SU-DHL-6 (cell line): ENCODE measurements around the gene BAIAP2L1.
A peak's percentile ranks its signal among the peaks of the same experiment; 100 is the strongest.
"Not testable (repeated sequence)": the region's sequence is repeated elsewhere in the genome, so short reads cannot be mapped to it uniquely, and the experiment has no call there.

Experiments used
- H2AFZ ChIP-seq: fragments of 200-600 bp; sonication (generic); 2 replicates; pipeline ENCODE4 v1.6.1; 2014; ENCODE audit warnings: low read depth, mild to moderate bottlenecking, moderate library complexity, mixed read lengths, antibody characterized with exemption, low read length; ENCODE audit not compliant: severe bottlenecking
- H3F3A ChIP-seq: fragments of 200-600 bp; shearing (Covaris generic); 2 replicates; pipeline ENCODE4 v1.6.0; 2016; ENCODE audit warnings: antibody characterized with exemption, mild to moderate bottlenecking; ENCODE audit not compliant: insufficient read depth
- H3K27ac ChIP-seq: fragments of 200-600 bp; sonication (generic); 2 replicates; pipeline ENCODE4 v1.5.1; 2016; ENCODE audit warnings: low read depth, mild to moderate bottlenecking, low read length, moderate library complexity, mixed read lengths
- H3K27me3 ChIP-seq: fragments of 200-600 bp; sonication (generic), shearing (Covaris generic); 2 replicates; pipeline ENCODE4 v1.6.0; 2014; ENCODE audit warnings: mild to moderate bottlenecking, low read length
- H3K36me3 ChIP-seq: fragments of 200-600 bp; sonication (generic); 2 replicates; pipeline ENCODE4 v1.6.1; 2014; ENCODE audit warnings: mild to moderate bottlenecking, low read length, mixed read lengths
- H3K4me2 ChIP-seq: fragments of 300-600, 200-600 bp; shearing (Covaris generic), sonication (generic); 2 replicates; pipeline ENCODE4 v1.6.0; 2014; ENCODE audit warnings: low read length, low read depth, mild to moderate bottlenecking; ENCODE audit not compliant: poor library complexity, severe bottlenecking
- H3K4me3 ChIP-seq: fragments of 200-600 bp; sonication (generic); 2 replicates; pipeline ENCODE4 v1.5.1; 2014; ENCODE audit warnings: antibody characterized with exemption, low read length, mild to moderate bottlenecking, mixed read lengths; ENCODE audit not compliant: insufficient read depth, poor library complexity, severe bottlenecking
- H3K79me2 ChIP-seq: fragments of 200-600 bp; sonication (generic); 2 replicates; pipeline ENCODE4 v1.6.1; 2014; ENCODE audit warnings: mild to moderate bottlenecking, low read length, moderate library complexity; ENCODE audit not compliant: insufficient read depth
- H3K9ac ChIP-seq: fragments of 200-600 bp; sonication (generic); 2 replicates; pipeline ENCODE4 v1.7.0; 2014; ENCODE audit warnings: mild to moderate bottlenecking, low read length
- H3K9me2 ChIP-seq: fragments of 200-600 bp; sonication (generic); replicated peaks from 2 replicates; pipeline ENCODE4 v1.6.1; 2014; ENCODE audit warnings: low read length; ENCODE audit not compliant: insufficient read depth
- H3K9me3 ChIP-seq: fragments of 200-600 bp; sonication (generic); 2 replicates; pipeline ENCODE4 v1.6.1; 2014; ENCODE audit warnings: low read length, mixed read lengths; ENCODE audit not compliant: insufficient read depth
- H4K20me1 ChIP-seq: fragments of 200-600 bp; sonication (generic); 2 replicates; pipeline ENCODE4 v1.6.1; 2014; ENCODE audit warnings: low read depth, mild to moderate bottlenecking, antibody characterized with exemption, low read length, moderate library complexity, mixed read lengths
- EZH2phosphoT487 ChIP-seq: fragments of 200-600 bp; sonication (generic), shearing (Covaris generic); conservative IDR thresholded peaks from 2 replicates; pipeline ENCODE4 v1.6.1; 2018; ENCODE audit warnings: mild to moderate bottlenecking, antibody characterized with exemption, low read length, moderate library complexity, mixed read lengths
- TF ChIP-seq, protein P1 (sequence below): fragments of 200-600 bp; sonication (generic); IDR thresholded peaks from one replicate; pipeline ENCODE4 v1.5.1; 2017; ENCODE audit warnings: antibody characterized with exemption, mild to moderate bottlenecking, low read length, moderate library complexity; ENCODE audit not compliant: insufficient read depth, poor library complexity, severe bottlenecking

Gene BAIAP2L1, protein sequence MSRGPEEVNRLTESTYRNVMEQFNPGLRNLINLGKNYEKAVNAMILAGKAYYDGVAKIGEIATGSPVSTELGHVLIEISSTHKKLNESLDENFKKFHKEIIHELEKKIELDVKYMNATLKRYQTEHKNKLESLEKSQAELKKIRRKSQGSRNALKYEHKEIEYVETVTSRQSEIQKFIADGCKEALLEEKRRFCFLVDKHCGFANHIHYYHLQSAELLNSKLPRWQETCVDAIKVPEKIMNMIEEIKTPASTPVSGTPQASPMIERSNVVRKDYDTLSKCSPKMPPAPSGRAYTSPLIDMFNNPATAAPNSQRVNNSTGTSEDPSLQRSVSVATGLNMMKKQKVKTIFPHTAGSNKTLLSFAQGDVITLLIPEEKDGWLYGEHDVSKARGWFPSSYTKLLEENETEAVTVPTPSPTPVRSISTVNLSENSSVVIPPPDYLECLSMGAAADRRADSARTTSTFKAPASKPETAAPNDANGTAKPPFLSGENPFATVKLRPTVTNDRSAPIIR

GRCh38 chr7:98400542-98401340, at the start of gene BAIAP2L1:
Gene BAIAP2L1 (minus strand): TSS chr7:98401090. CDS start chr7:98400852, 238 bp downstream.
- no peaks in the 10 kb centered on the region for H3K9me3 ChIP-seq
- no peaks in the 10 kb centered on the region for H4K20me1 ChIP-seq
- H3K9me2 ChIP-seq = no peaks in the 10 kb centered on the region
- H3K27me3 ChIP-seq = no peaks in the 10 kb centered on the region
- H3K27ac ChIP-seq = no peak within 1 kb of the TSS
- H3K36me3 ChIP-seq = no peaks in the 10 kb centered on the region
- no peak within 1 kb of the TSS for H3K9ac ChIP-seq
- H3F3A ChIP-seq = no peaks in the 10 kb centered on the region
- H3K4me3 ChIP-seq = peak within 1 kb of the TSS; percentile 30
- H3K79me2 ChIP-seq = no peaks in the 10 kb centered on the region
- TF ChIP-seq, protein P1, sequence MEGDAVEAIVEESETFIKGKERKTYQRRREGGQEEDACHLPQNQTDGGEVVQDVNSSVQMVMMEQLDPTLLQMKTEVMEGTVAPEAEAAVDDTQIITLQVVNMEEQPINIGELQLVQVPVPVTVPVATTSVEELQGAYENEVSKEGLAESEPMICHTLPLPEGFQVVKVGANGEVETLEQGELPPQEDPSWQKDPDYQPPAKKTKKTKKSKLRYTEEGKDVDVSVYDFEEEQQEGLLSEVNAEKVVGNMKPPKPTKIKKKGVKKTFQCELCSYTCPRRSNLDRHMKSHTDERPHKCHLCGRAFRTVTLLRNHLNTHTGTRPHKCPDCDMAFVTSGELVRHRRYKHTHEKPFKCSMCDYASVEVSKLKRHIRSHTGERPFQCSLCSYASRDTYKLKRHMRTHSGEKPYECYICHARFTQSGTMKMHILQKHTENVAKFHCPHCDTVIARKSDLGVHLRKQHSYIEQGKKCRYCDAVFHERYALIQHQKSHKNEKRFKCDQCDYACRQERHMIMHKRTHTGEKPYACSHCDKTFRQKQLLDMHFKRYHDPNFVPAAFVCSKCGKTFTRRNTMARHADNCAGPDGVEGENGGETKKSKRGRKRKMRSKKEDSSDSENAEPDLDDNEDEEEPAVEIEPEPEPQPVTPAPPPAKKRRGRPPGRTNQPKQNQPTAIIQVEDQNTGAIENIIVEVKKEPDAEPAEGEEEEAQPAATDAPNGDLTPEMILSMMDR = no peak
- TF ChIP-seq EZH2phosphoT487 = no peak
- H2AFZ ChIP-seq = peak within 1 kb of the TSS; percentile 37
- H3K4me2 ChIP-seq = peak within 1 kb of the TSS; percentile 46

DNA sequence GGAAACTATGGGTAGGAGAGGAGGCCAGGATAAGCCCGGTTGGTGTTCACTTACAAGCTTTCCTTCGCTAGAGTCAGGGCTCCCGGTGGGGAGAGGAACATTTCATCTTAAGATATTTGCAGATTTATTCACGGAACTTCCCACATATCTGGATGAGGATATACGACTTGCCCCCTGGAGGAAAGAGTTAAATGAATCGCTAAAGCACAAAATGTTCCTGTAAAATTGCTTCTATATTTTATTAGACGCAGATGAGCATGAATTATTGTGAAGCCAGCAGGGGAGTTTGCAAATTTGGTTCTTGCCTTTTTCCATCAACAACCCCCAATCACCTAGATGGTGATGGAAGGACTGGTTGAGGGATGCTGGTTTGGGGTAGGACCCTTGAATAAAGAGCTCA, 47.9 kb upstream of the BAIAP2L1 start:
- Histone ChIP-seq H3K9ac (no peak overlapping the region), H3K27ac (no peak overlapping the region), H2AFZ (no peak overlapping the region), H3F3A (no peaks in the 10 kb centered on the region), H3K79me2 (no peaks in the 10 kb centered on the region), H3K9me2 (no peaks in the 10 kb centered on the region), H3K4me3 (no peak overlapping the region), H3K36me3 (no peaks in the 10 kb centered on the region), H3K4me2 (no peak overlapping the region), H3K9me3 (no peaks in the 10 kb centered on the region), H3K27me3 (no peaks in the 10 kb centered on the region), H4K20me1 (no peaks in the 10 kb centered on the region)
- TF ChIP-seq EZH2phosphoT487 = no peak
- TF ChIP-seq, protein P1 = no peak

- not testable (repeated sequence) for H3F3A ChIP-seq, H3K9me2 ChIP-seq, H3K27ac ChIP-seq, H3K9ac ChIP-seq, H3K9me3 ChIP-seq, H3K27me3 ChIP-seq, H3K36me3 ChIP-seq, H3K4me2 ChIP-seq, H4K20me1 ChIP-seq, H3K4me3 ChIP-seq, H2AFZ ChIP-seq, H3K79me2 ChIP-seq
These were observed 40.1 kb upstream of the BAIAP2L1 start for GRCh38 chr7:98440992-98441391.
